ENCODE data around the gene ADGRV1.

DNA sequence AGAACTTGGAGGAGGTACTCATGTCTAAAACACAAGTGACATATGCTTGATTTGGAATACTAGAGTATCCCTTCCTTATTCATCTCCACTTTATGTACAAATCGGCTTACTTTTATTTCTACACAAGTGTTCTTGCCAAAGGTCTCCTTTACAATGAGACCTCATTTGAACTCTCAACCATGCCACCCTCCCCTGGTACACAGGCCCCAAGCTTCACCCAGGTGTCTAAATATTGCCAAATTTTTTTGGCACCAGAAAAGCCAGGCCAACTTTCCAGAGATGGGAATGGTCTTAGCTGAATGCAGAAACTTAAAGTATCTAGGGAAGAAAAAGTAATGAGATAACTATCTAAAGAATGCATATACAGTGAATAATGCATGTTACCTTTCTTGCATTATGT, 48.2 kb upstream of the ADGRV1 start:
- TF ChIP-seq POLR2AphosphoS5 (IDR thresholded peaks at IDR 0.05; ENCODE audit: low read depth, low read length) (no peak), POLR2A (IDR thresholded peaks at IDR 0.05; ENCODE audit: low read depth, low read length) (no peak), TAF1 (IDR thresholded peaks at IDR 0.05; ENCODE audit: borderline replicate concordance, low read depth, low read length) (no peak)
